ENCODE measurements around the gene ZNF117. TPM values are rescaled to one million over a fixed set of nuclear protein-coding genes. Genes with fewer than 3 reads are reported as not detected.
A peak's percentile ranks its signal among the peaks of the same experiment; 100 is the strongest.

ZNF117 gene
- total and polyA plus RNA-seq, 9 of the 15 experiments (the other 6 are each of a cell fraction or from before 2014, with no cell fraction given), result 2.5 to 18.9 (median 14.1) TPM

GRCh38 chr7:65037740-65038688 is 47.2 kb upstream of the ZNF117 start:
- peaks cover 39% of the 10 kb centered on the region for H3K79me2 ChIP-seq (ENCODE audit: control insufficient read depth, insufficient read depth, low read length)
- H3K4me1 ChIP-seq (replicated peaks in 1 of 2; ENCODE audit: control insufficient read depth in 2 of 2, insufficient read depth in 2 of 2, low read length in 2 of 2), result peaks cover 0 to 3% of the 10 kb centered on the region in 2 experiments; a peak in 3 of 5 replicates
- ATAC-seq, result peak; percentile 91
- H3K27ac ChIP-seq (ENCODE audit: extremely low read depth, low read depth, low read length), result peak overlapping the region; percentile 89
- WGBS (ENCODE audit: insufficient coverage, low coverage, missing lambda C conversion rate), result 5% methylated on average over 19 of the region's 92 CpGs
- H3K4me2 ChIP-seq (ENCODE audit: insufficient read depth, low read length), result peak overlapping the region; percentile 78; the same call in 1 of the 2 replicates
- intact Hi-C loops (cut with micrococcal nuclease) (no loop called here), in situ Hi-C loops (cut with MboI) (no loop called here)
- peaks cover 3% of the 10 kb centered on the region; the same call in 2 of the 3 replicates for H3K36me3 ChIP-seq (ENCODE audit: control insufficient read depth, insufficient read depth, low read length)
- peak; percentile 93 to 97 (median 94) for DNase-seq (ENCODE audit: extremely low read depth in 1 of 4, low spot score in 3 of 4)
- H3K9me3 ChIP-seq (replicated peaks; ENCODE audit: control insufficient read depth, insufficient read depth, low read depth, low read length), result no peaks in the 10 kb centered on the region
- no peaks in the 10 kb centered on the region for H3K9me1 ChIP-seq (ENCODE audit: control insufficient read depth, insufficient read depth, low read length)
- peak overlapping the region; percentile 76 to 99; a peak in 3 of 4 replicates for H3K9ac ChIP-seq (ENCODE audit: insufficient read depth in 1 of 2, low read depth in 2 of 2, low read length in 2 of 2)
- H2AFZ ChIP-seq (ENCODE audit: low read depth, low read length), result peak overlapping the region; percentile 83
- no peak for FAIRE-seq
- no peaks in the 10 kb centered on the region for H4K20me1 ChIP-seq (replicated peaks; ENCODE audit: control insufficient read depth, insufficient read depth, low read length)
- H3K4me3 ChIP-seq, result peak overlapping the region; percentile 79
- H3K27me3 ChIP-seq (ENCODE audit: control insufficient read depth in 2 of 2, insufficient read depth in 2 of 2, low read length in 2 of 2), result no peaks in the 10 kb centered on the region
- CTCF ChIA-PET (ENCODE audit: low intra/inter-chr PET ratio), result no interaction called here
- BruUV-seq (replicated peaks), result no TSS peak
- POLR2A ChIA-PET, result interaction anchor here (0.5 kb wide), 1 partner anchor 12 kb away, joined by 5 read pairs; no protein-coding TSS in a partner anchor
- TF ChIP-seq ZNF764 (CRISPR knock-in tag; IDR thresholded peaks at IDR 0.05; ENCODE audit: low read depth), result no peak
- TF ChIP-seq ZNF146 (CRISPR knock-in tag; IDR thresholded peaks at IDR 0.05; ENCODE audit: unreplicated experiment), result no peak
- 0 out of 4 replicates have a peak, but pooled peaks of 1 of the 2 experiments have one; percentile 35 for TF ChIP-seq MNT (conservative IDR thresholded peaks at IDR 0.05)
- no peak for TF ChIP-seq ZNF699 (CRISPR knock-in tag; IDR thresholded peaks at IDR 0.05; ENCODE audit: insufficient replicate concordance)
- TF ChIP-seq ATF6 (CRISPR knock-in tag; IDR thresholded peaks at IDR 0.05), result no peak
- TF ChIP-seq ZNF436 (CRISPR knock-in tag; IDR thresholded peaks at IDR 0.05), result no peak
- TF ChIP-seq KDM5B (IDR thresholded peaks at IDR 0.05; ENCODE audit: insufficient replicate concordance, low read depth, low read length), result peak; percentile 73
- peak in 1 of 2 experiments; percentile 91; a peak in 2 of 4 replicates for TF ChIP-seq ZNF639 (CRISPR knock-in tag; conservative IDR thresholded peaks at IDR 0.05 in 1 of 2, IDR thresholded peaks at IDR 0.05 in 1 of 2)
- 0 out of 2 replicates have a peak, but pooled peaks have one; percentile 41 for TF ChIP-seq AFF4 (CRISPR knock-in tag; IDR thresholded peaks at IDR 0.05)

Measured in K562 (cell line).